Ascending aorta (tissue), 2 donors: ENCODE measurements around the gene ITSN1. TPM values are rescaled to one million over a fixed set of nuclear protein-coding genes. Genes with fewer than 3 reads are reported as not detected.

Source experiments
- DNase-seq, 2 donors: peaks; one replicate each; pipeline ENCODE4 v3.0.0-alpha.2; 2019; ENCODE audit warnings: low spot score in 2 of 2
- H3K27ac ChIP-seq, 2 donors: fragments of 200-600 bp; sonication (generic); one replicate each; pipeline ENCODE4 v1.5.1; 2016 to 2017; ENCODE audit warnings: mild to moderate bottlenecking in 1 of 2
- H3K27me3 ChIP-seq: fragments of 200-600 bp; sonication (generic); one replicate; pipeline ENCODE4 v1.5.1; 2017
- H3K36me3 ChIP-seq, 2 donors: fragments of 200-600 bp; sonication (generic); one replicate each; pipeline ENCODE4 v1.5.1; 2016
- H3K4me1 ChIP-seq, 2 donors: fragments of 200-600 bp; sonication (generic); one replicate each; pipeline ENCODE4 v1.5.1; 2016 to 2017; ENCODE audit warnings: mild to moderate bottlenecking in 1 of 2
- H3K4me3 ChIP-seq, 2 donors: fragments of 200-600 bp; sonication (generic); one replicate each; pipeline ENCODE4 v1.5.1; 2016 to 2017; ENCODE audit warnings: mild to moderate bottlenecking in 1 of 2
- H3K9me3 ChIP-seq, 2 donors: fragments of 200-600 bp; sonication (generic); one replicate each; pipeline ENCODE4 v1.5.1; 2016
- CTCF ChIP-seq, 3 experiments: fragments of 200-600 bp in 2 of 3; fragments of 450-650 bp in 1 of 3; sonication (generic) in 2 of 3; IDR thresholded peaks; one replicate each; pipeline ENCODE4 v1.5.1; 2016 to 2019; ENCODE audit warnings: antibody characterized with exemption in 3 of 3, mild to moderate bottlenecking in 1 of 3, moderate library complexity in 1 of 3
- intact Hi-C: fragments of 100-400 bp; cut with DNase I; formaldehyde crosslinking; loops from one replicate; pipeline ENCODE4 v1.15.1; 2023
- total RNA-seq: library from RNA; depleted of rRNA; stranded (reverse); fragments of >200 nt; gene quantifications from one replicate; pipeline ENCODE4 v1.1.0, GENCODE V29; 2016

Gene ITSN1
- total RNA-seq, 1 donor from 2014 or later, result 95.0 TPM

- Histone ChIP-seq H3K4me1 (peaks cover 2 to 10% of the 10 kb centered on the region in 2 donors), H3K27ac (no peak overlapping the region), H3K36me3 (no peaks in the 10 kb centered on the region), H3K4me3 (no peak overlapping the region), H3K9me3 (no peaks in the 10 kb centered on the region), H3K27me3 (no peaks in the 10 kb centered on the region)
- intact Hi-C loops, result no loop called here
- TF ChIP-seq CTCF (IDR thresholded peaks at IDR 0.05), result no peak
- no peak for DNase-seq
Measured at GRCh38 chr21:33890187-33890586, 247.9 kb downstream of the ITSN1 start.

- intact Hi-C loops, result no loop called here
- H3K4me1 ChIP-seq, result peaks cover 2 to 10% of the 10 kb centered on the region in 2 donors
- H3K9me3 ChIP-seq, result no peaks in the 10 kb centered on the region
- no peak overlapping the region for H3K4me3 ChIP-seq
- H3K36me3 ChIP-seq, result no peaks in the 10 kb centered on the region
- TF ChIP-seq CTCF (IDR thresholded peaks at IDR 0.05), result no peak
- no peak overlapping the region for H3K27ac ChIP-seq
- no peaks in the 10 kb centered on the region for H3K27me3 ChIP-seq
- DNase-seq, result no peak
Measured at GRCh38 chr21:33892853-33893252, 250.6 kb downstream of the ITSN1 start.

GRCh38 chr21:33893917-33894316 lies 251.6 kb downstream of the ITSN1 start:
- peaks cover 2 to 15% of the 10 kb centered on the region in 2 donors for H3K4me1 ChIP-seq
- TF ChIP-seq CTCF (IDR thresholded peaks at IDR 0.05), result no peak
- peak overlapping the region in 1 of 2 donors; percentile 64 for H3K4me3 ChIP-seq
- intact Hi-C loops, result loop anchor here (2.0 kb wide), 1 partner anchor 251 kb away; the partner anchor contains the start of gene ITSN1
- no peaks in the 10 kb centered on the region for H3K9me3 ChIP-seq
- H3K27me3 ChIP-seq, result no peaks in the 10 kb centered on the region
- no peak overlapping the region for H3K27ac ChIP-seq
- no peak for DNase-seq
- H3K36me3 ChIP-seq, result no peaks in the 10 kb centered on the region

- peak; percentile 36 to 89 for DNase-seq
- TF ChIP-seq CTCF (IDR thresholded peaks at IDR 0.05), result peak; percentile 69 to 89 (median 81)
- Histone ChIP-seq H3K27ac (no peak overlapping the region), H3K9me3 (no peaks in the 10 kb centered on the region), H3K4me3 (peak overlapping the region; percentile 44 to 64), H3K36me3 (no peaks in the 10 kb centered on the region), H3K27me3 (no peaks in the 10 kb centered on the region), H3K4me1 (peaks cover 2 to 16% of the 10 kb centered on the region in 2 donors)
- intact Hi-C loops, result loop anchor here (2.0 to 5.0 kb wide), 2 partner anchors 68 to 252 kb away; partner anchors contain the start of gene ITSN1
Measured at GRCh38 chr21:33894736-33895288, 252.5 kb downstream of the ITSN1 start.

GRCh38 chr21:33895356-33895755 lies 253.1 kb downstream of the ITSN1 start:
- Histone ChIP-seq H3K9me3 (no peaks in the 10 kb centered on the region), H3K4me3 (peak overlapping the region in 1 of 2 donors; percentile 64), H3K4me1 (peaks cover 2 to 16% of the 10 kb centered on the region in 2 donors), H3K27ac (no peak overlapping the region), H3K27me3 (no peaks in the 10 kb centered on the region), H3K36me3 (no peaks in the 10 kb centered on the region)
- intact Hi-C loops, result loop anchor here (2.0 to 5.0 kb wide), 2 partner anchors 68 to 253 kb away; partner anchors contain the start of gene ITSN1
- no peak for DNase-seq
- no peak for TF ChIP-seq CTCF (IDR thresholded peaks at IDR 0.05)
